HG03342 (cell line): ENCODE results near the gene DR1.
A peak's percentile ranks its signal among the peaks of the same experiment; 100 is the strongest.

Source experiments
- ATAC-seq: cut with Tn5 transposase; IDR thresholded peaks from one replicate; pipeline ENCODE4 v1.9.1; 2021; ENCODE audit warnings: mild to moderate bottlenecking, moderate library complexity; ENCODE audit not compliant: unreplicated experiment

The DR1 gene

DNA sequence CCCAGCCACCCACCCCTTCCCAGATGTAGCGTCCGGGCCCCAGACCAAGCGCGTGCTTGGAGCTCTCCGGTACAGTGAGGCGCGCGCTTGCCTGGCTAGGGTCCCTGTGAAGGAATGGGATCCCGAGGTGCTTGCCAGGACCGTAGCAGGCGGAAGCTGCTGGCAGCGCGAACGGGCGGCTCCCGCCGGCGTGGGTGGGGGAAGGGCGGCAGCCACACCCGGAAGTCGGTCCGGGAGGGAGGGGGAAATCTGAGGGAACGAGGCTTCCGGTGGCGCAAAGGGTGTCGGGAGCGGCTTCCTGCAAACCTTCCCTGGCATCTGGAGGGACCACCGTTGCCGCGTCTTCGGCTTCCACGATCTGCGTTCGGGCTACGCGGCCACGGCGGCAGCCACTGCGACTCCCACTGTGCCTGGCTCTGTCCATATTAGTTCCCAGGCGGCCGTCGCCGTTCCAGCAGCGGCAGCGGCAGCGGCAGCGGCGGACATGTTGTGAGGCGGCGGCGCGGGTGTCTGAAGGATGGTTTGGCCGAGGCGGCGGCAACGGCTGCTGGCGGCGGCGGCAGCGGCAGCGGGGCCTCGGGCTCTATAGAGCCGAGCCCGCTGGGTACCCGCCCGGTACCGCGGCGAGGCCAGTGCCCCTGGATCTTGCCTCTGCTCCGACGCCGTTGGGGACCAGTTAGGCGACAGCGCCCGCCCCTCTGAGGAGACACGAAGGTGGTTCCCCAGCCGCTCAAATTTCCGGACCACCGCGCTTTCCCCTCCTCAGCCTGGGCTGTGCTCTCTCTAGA, at the start of gene DR1:
DR1 (plus strand) TSS at position 275 of the 788 bp plus-strand sequence. CDS start 739 bp downstream, outside the sequence.
- ATAC-seq = peak; percentile 76

GRCh38 chr1:93296555-93297154, 49.1 kb upstream of the DR1 start:
- ATAC-seq = no peak

DNA sequence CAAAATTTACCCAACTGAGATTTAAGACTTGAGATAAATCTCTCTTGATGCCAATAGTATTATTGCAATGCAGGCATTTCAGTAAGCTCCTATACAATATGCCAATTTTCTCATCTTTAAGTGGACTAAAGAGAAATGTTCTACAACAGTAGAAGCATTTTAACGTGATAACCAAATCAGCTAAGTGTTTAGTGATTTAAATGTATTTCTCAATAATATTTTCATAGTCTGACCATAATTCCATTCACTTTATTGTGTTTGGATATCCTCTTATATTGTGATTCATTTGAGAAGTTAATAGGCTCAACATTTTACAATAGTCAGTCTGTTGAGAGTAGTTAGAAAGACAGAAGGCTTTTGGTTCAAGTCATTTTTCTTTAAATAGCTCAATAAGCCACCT, 44.6 kb upstream of the DR1 start:
- no peak for ATAC-seq

- ATAC-seq = no peak
Measured at GRCh38 chr1:93302078-93302477, 43.6 kb upstream of the DR1 start.

DNA sequence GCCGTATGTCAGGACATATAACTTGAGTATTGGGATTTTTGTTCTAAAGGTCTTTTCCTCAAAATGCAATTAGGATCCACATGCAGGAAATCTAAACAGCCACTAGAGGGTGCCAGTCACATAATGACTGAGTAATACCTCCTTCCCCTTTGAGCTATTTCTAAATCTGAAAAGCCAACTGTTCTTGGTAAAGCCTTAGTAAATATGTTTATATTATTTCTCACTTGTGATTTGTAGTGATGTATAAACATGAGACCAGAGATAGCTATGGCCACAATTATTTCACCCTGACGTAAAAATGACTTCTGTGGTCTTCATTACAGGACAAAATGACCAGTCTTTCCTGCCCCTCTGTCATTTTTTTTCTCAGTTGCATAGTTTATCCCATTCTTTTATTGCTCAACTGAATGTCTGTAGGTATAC, 41.0 kb upstream of the DR1 start:
- ATAC-seq = peak; percentile 59

DNA sequence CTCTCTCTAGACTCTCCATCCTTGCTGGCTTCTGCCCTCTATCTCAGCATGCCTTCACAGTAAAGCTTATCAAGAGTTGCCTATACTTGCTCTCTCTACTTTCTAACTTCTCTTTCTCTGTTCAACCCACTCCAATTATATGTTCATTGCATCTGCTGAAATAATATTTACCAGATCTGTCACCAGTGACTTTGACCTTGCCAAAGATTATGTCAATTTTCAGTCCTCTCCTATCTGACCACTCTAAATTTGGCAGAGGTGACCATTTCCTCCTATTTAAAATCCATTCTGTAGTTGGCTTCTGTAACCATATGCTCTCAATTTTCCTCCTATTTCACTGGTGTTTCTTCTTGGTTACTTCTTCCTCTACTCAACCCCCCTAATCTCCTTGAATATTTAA, 38.8 kb upstream of the DR1 start:
- ATAC-seq = no peak

DNA sequence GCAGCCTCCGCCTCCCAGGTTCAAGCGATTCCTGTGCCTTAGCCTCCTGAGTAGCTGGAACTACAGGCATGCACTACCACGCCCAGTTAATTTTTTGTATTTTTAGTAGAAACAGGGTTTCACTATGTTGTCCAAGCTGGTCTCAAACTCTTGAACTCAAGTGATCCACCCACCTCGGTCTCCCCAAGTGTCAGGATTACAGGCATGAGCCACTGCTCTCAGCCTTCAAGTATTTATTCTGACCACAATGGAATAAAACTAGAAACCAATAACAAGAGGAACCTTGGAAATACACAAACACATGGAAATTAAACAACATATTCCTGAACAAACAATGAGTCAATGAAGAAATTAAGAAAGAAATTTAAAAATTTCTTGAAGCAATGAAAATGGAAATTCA, 32.7 kb upstream of the DR1 start:
- no peak for ATAC-seq

GRCh38 chr1:93317207-93317606, 28.5 kb upstream of the DR1 start:
- no peak for ATAC-seq

GRCh38 chr1:93317943-93318342, 27.8 kb upstream of the DR1 start:
- ATAC-seq = no peak

DNA sequence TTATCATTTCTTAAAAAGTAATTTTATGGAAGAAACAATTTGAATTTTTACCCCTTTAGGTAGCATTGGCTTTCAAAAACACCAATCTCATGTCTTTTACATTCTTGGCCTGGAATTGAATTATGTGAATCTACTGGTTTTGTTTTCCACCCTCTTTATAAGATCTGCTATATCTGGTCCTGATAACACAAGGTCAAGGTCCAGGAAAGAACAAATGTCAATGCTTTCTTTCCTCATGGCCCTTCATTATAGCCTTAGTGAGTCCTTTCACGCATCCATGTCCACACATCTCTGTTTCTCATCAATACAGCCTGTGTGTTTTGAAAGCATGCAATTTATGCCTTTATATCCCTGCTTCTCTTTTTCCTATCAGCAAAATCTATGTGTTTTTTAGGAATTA, 24.0 kb upstream of the DR1 start:
- no peak for ATAC-seq

DNA sequence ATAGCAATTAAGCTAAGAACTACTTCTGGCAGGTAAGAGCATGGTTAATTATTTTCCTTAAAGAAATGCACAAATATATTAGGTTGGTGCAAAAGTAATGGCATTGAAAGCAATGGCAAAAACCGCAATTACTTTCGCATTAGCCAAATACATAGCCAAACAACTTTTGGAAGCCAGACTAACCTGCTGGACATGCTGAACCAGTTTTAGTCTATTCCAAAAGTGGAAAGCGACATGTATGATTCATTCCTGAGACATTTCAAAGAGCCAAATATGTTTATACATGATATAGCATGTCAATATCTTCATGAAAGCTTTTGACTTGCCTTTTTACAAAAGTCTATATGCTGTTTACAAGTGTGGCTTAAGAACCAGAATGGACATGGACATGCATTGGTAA, 23.4 kb upstream of the DR1 start:
- no peak for ATAC-seq

DNA sequence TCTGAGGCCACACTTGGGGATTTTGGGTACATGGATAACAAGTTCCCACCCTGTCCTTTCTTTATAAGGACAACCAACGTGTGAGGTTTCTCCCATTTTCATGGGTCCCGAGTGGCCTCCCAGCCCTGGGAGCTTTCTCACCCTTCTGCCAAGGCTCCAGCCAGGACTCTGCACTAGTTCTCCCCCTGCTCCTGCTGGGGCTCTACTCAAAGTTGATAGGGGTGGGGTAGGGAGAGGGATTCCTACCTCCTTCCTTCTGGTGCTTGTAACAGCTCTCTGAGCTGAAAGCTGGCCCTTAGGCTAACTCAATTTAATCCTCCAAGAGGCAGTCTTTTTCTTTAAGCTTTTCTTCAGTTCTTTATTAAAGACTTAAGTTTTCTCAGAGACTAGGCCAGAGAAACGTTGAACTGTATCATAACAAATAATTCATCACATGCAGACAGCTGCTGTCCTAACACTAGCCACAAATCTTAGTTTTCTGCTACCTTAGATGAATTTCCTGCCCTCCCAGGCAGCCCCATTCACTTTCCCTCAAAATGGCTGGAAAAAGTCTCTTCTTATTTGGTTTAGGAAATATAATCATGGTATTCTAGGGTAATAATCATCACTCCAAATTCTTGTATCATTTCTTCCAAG, 22.4 kb upstream of the DR1 start:
- ATAC-seq = no peak

DNA sequence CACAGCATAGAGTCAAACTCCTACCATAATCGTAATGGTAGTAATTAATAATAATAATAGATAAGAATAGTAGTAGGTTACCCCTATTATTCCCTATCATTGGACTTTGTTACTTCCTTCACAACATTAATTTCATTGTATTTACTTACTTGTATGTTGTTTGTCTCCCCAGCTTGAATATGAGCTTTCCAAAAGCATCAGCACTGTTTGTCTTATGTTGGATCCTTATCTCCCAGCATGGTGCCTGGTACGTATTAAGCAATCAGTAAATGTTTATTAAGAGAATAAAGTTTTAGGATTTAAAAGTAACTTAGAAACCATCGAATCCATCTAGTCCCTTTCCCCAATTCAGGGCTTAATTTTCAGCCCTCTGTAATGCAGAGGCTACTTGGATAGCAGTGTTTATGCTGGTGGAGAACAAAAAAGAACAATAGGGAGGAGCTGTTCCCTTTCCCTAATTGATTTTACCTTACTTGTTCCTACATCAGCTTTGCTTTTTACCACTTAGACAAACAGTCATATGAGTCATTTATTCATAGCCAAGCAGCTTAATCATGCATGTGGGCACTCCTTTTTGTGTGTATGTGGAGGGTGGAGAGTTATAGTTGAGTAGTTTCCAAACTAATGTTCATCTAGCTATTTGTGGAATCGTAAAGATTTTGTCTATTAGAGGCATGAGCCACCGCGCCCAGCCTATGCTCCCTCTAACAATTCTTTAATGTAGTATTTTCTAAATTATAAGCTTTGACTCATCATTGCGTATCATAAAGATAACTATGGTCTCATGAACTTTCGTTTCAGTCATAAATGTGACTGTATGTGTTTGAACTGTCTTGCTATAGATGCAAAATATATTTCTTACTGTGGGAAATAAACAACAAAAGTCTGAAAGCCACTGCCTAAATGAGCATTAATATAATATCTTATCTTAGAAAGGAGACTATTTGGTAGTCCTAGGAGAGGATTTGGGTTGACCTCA, 20.9 kb upstream of the DR1 start:
- ATAC-seq = no peak

DNA sequence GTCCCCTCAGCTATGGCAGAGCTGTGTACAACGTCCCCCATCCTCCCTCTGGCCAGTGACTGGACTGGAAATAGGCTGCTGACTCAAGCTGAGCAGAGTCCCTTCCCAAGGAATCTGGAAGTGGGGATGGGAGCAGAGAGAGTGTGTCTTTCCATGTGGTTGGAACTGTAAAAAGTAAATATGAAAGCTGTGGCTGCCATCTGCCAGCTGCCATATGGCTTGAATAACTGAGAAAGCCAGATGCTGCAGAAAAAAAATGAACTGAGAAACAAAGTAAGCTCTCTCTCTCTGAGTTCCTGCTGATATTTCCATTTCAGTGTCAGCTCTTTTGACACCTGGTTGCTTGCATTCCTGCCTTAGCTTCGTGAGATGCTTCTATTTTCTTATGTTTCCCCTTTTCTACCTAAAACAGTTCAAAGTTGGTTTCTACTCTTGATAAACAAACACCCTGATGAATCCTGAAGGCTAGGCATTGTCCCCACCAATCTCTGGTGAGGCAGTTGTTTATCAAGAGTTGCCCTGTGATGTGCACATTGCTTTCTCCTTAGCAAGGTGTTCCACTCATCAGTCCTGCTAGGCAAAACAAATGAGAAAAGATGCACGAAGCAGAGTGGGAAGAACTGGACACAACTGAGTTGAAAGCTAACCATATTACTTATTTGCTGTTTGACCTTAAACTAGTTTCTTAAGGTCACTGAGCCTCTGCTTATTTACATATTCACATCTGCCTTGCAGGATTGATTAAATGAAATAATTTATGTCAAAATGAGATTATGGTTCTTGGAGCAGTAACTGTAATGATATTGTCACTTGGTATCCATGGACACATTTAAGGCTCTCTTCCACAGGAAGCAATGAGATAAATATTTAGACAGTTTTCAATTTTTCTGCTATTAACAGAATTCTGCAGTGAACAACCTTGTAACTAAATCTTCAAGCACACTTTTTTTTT, 16.6 kb upstream of the DR1 start:
- peak; percentile 87 for ATAC-seq

GRCh38 chr1:93330196-93330595, 15.5 kb upstream of the DR1 start:
- no peak for ATAC-seq

DNA sequence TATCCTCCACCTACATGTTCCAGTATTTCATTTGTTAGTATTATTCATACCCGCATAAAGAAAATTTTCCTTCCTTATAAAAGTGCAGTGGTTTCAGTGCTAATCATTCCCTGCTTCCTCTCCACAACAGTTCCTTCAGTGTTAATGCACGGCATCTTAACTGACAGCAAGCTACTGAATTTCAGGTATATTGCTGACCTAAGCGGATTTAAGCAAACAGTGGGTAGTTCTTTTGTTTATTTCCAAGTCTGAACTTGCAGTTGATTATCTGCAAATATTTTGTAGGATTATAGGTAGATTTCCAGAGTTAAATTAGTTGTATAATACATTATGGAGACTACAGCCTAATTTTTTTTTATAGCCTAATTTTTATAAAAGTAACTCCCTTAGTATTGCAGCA, 15.1 kb upstream of the DR1 start:
- ATAC-seq = no peak

DNA sequence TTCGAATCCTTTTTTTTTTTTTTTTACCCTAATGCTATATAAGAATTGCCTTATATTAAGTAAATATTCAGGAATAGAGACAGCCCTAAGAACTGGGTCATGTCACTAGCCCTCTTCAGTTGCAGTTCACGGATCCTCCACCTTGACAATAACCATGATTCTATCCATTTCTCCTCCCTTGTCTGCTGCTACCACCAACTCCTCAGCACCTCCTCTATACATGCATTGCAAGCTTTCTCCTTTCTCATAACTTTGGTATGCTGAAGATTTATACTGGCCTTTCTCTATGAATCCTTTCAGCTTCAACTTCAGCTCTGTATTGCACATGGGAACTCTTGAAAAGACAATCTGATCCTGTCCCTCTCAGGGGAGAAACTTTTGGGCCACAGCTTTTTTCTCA, 14.3 kb upstream of the DR1 start:
- no peak for ATAC-seq

- no peak for ATAC-seq
Measured at GRCh38 chr1:93332368-93332767, 13.3 kb upstream of the DR1 start.

DNA sequence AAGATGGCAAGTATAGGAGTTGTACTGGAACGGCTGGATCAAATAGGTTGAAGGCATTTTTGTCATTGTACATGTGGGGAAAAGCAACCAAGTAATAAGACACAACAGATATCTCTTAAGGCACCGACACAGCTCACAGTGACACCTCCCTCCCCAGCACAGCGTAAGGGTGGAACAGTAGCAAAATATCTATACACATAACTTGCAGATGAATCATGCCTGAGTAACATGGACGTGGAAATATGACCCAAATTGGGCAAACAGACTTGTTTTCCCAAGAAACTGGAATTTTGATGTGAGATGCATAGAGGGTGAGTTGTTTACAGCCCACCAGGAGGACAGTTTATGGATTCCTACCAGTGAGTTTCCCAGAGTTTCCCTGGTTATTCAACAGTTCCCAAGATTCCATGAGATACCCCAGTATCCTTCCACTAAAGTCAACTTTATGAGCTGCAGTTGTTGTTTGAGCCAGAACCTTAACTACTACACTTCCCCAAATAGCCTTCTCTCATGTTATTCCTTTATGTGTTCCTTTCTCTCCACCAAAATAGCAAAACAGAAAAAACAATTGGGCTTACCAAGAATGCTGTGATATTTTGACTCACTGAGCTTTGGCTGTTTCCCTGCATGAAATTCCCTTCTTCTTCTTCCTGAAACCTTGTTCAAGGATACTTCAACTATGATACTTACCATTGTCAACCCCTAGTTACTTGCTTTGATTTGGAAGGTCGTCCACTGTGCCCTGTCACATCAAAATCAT, 7.1 kb upstream of the DR1 start:
- ATAC-seq = no peak
